RWPE2 (cell line): ENCODE measurements around the gene TSPAN17.

ENCODE experiments used
- ATAC-seq: fragments of 200-7000 bp; cut with Tn5 transposase; 3 replicates; pipeline ENCODE4 v1.9.1; 2021; ENCODE audit warnings: low read depth
- DNase-seq: peaks from one replicate; pipeline ENCODE4 v3.0.0-alpha.2; 2020; ENCODE audit warnings: low spot score
- H3K27ac ChIP-seq: fragments of 450-650 bp; 2 replicates; pipeline ENCODE4 v1.5.1; 2017; ENCODE audit warnings: mild to moderate bottlenecking; ENCODE audit not compliant: poor library complexity, severe bottlenecking
- H3K27me3 ChIP-seq: fragments of 250-450 bp; sonication (Bioruptor Pico); 2 replicates; pipeline ENCODE4 v1.5.1; 2021; ENCODE audit warnings: mild to moderate bottlenecking, moderate library complexity; ENCODE audit not compliant: insufficient read depth, poor library complexity, severe bottlenecking
- H3K36me3 ChIP-seq: fragments of 250-450 bp; sonication (Bioruptor Pico); 2 replicates; pipeline ENCODE4 v1.5.1; 2020; ENCODE audit warnings: low read depth, mild to moderate bottlenecking, moderate library complexity
- H3K4me1 ChIP-seq: fragments of 250-450 bp; sonication (Bioruptor Pico); 2 replicates; pipeline ENCODE4 v1.5.1; 2021; ENCODE audit warnings: mild to moderate bottlenecking, moderate library complexity; ENCODE audit not compliant: insufficient read depth, poor library complexity, severe bottlenecking
- H3K4me3 ChIP-seq: fragments of 250-450 bp; sonication (Bioruptor Pico); 2 replicates; pipeline ENCODE4 v1.5.1; 2021; ENCODE audit warnings: mild to moderate bottlenecking, moderate library complexity; ENCODE audit not compliant: severe bottlenecking
- H3K9me3 ChIP-seq: fragments of 250-450 bp; sonication (Bioruptor Pico); 2 replicates; pipeline ENCODE4 v1.5.1; 2021; ENCODE audit warnings: mild to moderate bottlenecking, moderate library complexity; ENCODE audit not compliant: severe bottlenecking
- TF ChIP-seq, protein P1 (sequence below): fragments of 450-650 bp; IDR thresholded peaks from one replicate; pipeline ENCODE4 v1.5.1; 2017; ENCODE audit warnings: mild to moderate bottlenecking, moderate library complexity; ENCODE audit not compliant: poor library complexity, severe bottlenecking

The TSPAN17 gene

DNA sequence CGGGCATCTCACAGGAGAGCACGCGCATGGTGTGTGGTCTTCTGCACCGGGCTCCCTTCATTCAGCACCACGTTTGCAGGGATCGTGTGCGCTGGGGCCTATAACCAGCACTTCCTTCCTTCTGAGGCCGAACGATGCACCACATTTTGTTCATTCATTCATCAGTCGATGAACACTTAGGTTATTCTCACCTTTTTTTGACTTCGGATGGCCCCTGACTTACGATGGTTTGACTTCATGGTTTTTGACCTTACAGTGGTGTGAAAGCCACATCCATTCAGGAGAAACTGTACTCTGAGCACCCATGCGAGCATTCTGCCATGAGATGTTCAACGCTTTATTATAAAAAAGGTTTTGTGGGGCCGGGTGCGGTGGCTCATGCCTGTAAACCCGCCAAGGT lies 27.5 kb downstream of the TSPAN17 start:
- DNase-seq: no peak
- no peak overlapping the region for H3K4me3 ChIP-seq
- no peaks in the 10 kb centered on the region for H3K9me3 ChIP-seq
- TF ChIP-seq, protein P1, sequence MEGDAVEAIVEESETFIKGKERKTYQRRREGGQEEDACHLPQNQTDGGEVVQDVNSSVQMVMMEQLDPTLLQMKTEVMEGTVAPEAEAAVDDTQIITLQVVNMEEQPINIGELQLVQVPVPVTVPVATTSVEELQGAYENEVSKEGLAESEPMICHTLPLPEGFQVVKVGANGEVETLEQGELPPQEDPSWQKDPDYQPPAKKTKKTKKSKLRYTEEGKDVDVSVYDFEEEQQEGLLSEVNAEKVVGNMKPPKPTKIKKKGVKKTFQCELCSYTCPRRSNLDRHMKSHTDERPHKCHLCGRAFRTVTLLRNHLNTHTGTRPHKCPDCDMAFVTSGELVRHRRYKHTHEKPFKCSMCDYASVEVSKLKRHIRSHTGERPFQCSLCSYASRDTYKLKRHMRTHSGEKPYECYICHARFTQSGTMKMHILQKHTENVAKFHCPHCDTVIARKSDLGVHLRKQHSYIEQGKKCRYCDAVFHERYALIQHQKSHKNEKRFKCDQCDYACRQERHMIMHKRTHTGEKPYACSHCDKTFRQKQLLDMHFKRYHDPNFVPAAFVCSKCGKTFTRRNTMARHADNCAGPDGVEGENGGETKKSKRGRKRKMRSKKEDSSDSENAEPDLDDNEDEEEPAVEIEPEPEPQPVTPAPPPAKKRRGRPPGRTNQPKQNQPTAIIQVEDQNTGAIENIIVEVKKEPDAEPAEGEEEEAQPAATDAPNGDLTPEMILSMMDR: no peak
- H3K27ac ChIP-seq: no peak overlapping the region
- H3K27me3 ChIP-seq: peaks cover 18% of the 10 kb centered on the region
- ATAC-seq: no peak
- H3K36me3 ChIP-seq: no peaks in the 10 kb centered on the region
- H3K4me1 ChIP-seq: no peaks in the 10 kb centered on the region

DNA sequence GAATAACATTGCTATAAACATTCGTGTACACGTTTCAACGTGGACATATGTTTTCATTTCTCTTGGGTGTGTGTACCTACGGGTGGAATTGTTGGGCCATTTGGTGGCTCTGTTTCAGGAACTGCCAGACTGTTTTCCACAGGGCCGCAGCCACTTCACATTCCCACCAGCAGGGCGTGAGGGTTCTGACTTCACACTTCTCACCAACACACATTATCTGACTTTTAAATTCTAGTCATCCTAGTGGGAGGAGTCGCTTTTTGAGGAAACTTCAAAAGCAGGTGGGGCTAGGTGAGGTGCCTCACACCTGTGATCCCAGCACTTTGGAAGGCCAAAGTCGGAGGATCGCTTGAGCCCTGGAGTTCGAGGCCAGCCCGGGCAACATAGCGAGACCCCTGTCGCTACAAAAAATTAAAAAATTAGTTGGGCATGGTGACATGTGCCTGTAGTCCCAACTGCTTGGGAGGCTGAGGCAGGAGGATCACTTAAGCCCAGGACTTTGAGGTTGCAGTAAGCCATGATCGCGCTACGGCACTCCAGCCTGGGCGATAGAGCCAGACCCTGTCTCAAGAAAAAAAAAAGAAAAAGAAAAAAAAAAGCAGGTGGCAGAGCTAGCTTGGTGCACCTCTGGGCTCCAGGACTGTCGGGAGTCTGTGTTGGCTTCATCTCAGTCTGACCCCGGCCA lies 28.5 kb downstream of the TSPAN17 start:
- H3K27me3 ChIP-seq: peaks cover 25% of the 10 kb centered on the region
- no peaks in the 10 kb centered on the region for H3K9me3 ChIP-seq
- H3K4me1 ChIP-seq: no peaks in the 10 kb centered on the region
- no peak overlapping the region for H3K4me3 ChIP-seq
- DNase-seq (no peak), ATAC-seq (peak; percentile 72; the same call in 2 of the 3 replicates)
- TF ChIP-seq, protein P1: peak; percentile 59
- H3K36me3 ChIP-seq: no peaks in the 10 kb centered on the region
- no peak overlapping the region for H3K27ac ChIP-seq

DNA sequence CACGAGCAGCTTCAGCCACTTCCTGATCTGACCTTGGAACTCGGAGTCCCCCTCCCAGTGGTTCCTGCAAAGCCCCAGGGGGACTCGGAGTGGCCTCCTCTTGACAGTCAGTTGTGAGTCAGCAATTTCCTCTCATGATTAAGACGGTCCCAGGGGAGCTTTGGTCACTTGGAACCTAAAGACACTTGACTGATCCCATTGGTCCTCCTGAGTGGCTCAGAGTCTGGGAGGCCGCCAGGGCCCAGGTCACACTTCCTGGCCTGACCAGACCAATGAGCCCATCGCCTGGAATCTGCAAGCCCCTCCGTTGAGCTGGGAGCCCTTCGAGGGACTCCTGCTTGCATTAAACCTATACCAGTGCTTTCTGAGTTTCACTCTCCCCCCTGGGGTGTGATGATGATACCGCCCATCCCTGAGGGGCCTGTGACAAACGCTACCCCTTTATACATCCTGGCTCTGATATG lies 29.1 kb downstream of the TSPAN17 start:
- H3K36me3 ChIP-seq: no peaks in the 10 kb centered on the region
- no peak overlapping the region for H3K4me3 ChIP-seq
- ATAC-seq: no peak
- H3K9me3 ChIP-seq: no peaks in the 10 kb centered on the region
- peaks cover 31% of the 10 kb centered on the region for H3K27me3 ChIP-seq
- no peaks in the 10 kb centered on the region for H3K4me1 ChIP-seq
- TF ChIP-seq, protein P1: no peak
- H3K27ac ChIP-seq: no peak overlapping the region
- DNase-seq: no peak

GRCh38 chr5:176677209-176677939 lies 30.1 kb downstream of the TSPAN17 start:
- DNase-seq (no peak), ATAC-seq (no peak)
- TF ChIP-seq, protein P1: no peak
- H3K4me3 ChIP-seq: no peak overlapping the region
- no peaks in the 10 kb centered on the region for H3K9me3 ChIP-seq
- no peak overlapping the region for H3K27ac ChIP-seq
- H3K27me3 ChIP-seq: peaks cover 39% of the 10 kb centered on the region
- no peaks in the 10 kb centered on the region for H3K36me3 ChIP-seq
- H3K4me1 ChIP-seq: no peaks in the 10 kb centered on the region

- H3K4me3 ChIP-seq: no peak overlapping the region
- DNase-seq: no peak
- ATAC-seq: no peak
- H3K36me3 ChIP-seq: no peaks in the 10 kb centered on the region
- H3K27ac ChIP-seq: no peak overlapping the region
- H3K4me1 ChIP-seq: no peaks in the 10 kb centered on the region
- TF ChIP-seq, protein P1: no peak
- no peaks in the 10 kb centered on the region for H3K9me3 ChIP-seq
- peaks cover 50% of the 10 kb centered on the region for H3K27me3 ChIP-seq
Measured at GRCh38 chr5:176678584-176678983, 31.3 kb downstream of the TSPAN17 start.
